Hippocampal formation (tissue), 2 donors: ENCODE data around the gene ADGRG1.

Source experiments
- DNase-seq, 2 donors: peaks; one replicate each; lab custom pipeline; 2025; lab: John Stamatoyannopoulos, UW

ADGRG1 gene

GRCh38 chr16:57606147-57606846 lies 22.1 kb upstream of the ADGRG1 start:
- DNase-seq: no peak

GRCh38 chr16:57606847-57607501 lies 21.5 kb upstream of the ADGRG1 start:
- DNase-seq: no peak

DNA sequence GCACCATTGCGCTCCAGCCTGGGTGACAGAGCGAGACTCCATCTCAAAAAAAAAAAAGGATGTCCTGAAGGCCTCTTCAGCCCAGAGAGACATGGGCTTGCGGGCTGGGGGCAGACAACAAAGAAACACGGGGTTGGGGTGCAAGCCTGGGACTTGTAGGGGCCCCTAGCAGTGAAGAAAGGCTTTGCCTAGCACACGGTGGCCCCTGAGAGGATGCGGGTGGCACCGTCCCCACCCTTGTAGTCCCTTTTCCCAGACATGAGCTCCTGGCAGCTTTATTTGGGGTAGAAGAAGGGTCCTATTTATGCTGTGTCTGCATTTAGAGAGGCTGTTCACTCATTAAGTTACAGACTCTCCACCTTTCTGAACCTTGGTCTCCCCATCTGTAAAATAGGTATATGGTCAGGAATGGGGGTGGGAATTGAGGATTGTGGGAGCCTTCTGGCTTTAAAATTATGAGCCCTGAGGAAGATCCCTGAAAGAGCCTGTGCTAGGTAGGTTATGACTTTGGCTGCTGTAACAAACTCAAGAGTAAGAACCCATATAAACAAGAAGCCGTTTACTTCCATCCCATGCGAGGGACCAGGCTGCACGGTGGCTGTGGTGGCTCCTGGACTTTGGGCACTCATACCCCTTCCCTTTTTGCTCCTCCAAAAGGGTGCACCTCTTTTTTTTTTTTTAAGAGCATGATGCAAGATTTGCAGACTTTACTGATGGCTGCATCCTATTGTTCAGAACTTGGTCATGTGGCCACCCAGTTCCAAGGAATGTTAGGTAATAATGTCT lies 20.6 kb upstream of the ADGRG1 start:
- DNase-seq: no peak

GRCh38 chr16:57608462-57609113 lies 19.8 kb upstream of the ADGRG1 start:
- DNase-seq: no peak

- peak; percentile 46 to 54 for DNase-seq
Measured at GRCh38 chr16:57609541-57610401, 18.7 kb upstream of the ADGRG1 start.

DNA sequence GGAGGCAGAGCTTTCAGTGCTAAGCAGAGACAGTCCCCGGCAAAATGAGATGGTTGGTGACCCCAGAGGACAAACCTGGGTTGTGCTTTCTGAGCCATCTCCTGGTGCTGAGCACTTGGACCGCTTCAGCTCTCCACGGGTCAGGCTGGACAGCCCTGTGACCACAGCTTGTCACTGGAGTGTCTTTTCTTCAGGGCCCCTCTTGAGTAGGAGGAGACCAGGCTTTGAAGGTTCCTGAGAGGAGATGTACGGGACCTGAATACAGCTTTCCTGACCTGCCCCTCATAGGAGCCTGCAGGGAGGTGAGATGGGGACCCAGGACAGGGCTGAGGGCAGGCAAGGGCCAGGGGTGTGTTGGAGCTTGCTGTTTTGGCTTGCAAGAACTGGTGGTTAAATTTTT lies 17.8 kb upstream of the ADGRG1 start:
- DNase-seq: no peak

DNA sequence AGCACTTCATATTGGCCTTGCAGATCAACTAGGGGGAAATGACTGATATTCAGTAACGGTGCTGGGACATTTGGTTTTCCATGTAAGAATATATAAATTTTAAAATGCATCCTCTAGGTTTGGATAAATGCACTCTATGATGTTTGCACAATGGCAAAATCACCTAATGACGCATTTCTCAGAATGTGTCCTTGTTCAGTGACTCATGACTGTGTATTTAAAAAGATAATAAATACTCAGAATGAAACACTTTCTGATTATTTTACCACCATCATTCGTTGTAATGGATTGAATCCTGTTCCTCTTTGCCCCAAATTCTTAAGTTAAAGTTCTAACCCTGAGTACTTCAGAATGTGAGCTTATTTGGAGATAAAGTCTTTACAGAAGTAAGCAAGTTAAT lies 17.2 kb upstream of the ADGRG1 start:
- no peak for DNase-seq

DNA sequence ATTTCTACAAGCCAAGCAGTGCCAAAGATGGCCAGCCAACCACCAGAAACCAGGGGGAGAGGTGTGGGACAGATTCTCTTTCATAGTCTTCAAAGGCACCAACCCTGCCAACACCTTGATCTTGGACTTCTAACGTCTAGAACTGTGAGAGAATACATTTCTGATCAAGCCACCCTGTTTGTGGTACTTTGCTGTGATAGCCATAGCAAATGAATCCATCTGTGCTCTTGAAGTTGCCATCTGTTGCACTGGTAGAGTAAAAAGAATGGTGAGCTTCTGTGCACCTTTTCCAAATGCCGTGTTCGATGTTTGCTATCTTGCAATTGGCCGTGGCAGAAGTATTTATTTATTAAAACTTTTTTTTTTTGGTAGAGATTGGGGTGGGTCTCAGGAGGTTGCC lies 16.7 kb upstream of the ADGRG1 start:
- DNase-seq: no peak

- no peak for DNase-seq
Measured at GRCh38 chr16:57612494-57612893, 15.9 kb upstream of the ADGRG1 start.

GRCh38 chr16:57613514-57613913 lies 14.9 kb upstream of the ADGRG1 start:
- no peak for DNase-seq

DNA sequence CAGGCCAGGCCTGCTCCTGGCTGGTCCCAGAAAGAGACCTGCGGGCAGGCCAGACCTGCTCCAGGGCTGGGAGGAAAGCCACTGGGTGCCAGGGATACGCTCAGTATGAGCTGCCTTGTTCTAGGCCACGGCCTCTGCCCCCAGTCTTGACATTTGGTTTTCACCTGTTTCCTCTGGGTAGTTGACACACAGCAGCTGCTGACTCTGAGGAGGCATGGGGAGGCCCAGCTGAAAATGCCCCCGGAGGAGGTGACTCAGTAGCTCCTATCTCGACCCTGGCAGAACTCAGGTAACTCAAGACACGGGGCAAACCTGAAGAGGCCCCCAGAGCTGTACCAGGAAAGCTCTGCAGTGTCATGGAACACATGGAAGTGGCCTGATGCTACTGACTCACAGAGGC lies 13.9 kb upstream of the ADGRG1 start:
- DNase-seq: no peak

- no peak for DNase-seq
Measured at GRCh38 chr16:57614944-57615343, 13.5 kb upstream of the ADGRG1 start.

DNA sequence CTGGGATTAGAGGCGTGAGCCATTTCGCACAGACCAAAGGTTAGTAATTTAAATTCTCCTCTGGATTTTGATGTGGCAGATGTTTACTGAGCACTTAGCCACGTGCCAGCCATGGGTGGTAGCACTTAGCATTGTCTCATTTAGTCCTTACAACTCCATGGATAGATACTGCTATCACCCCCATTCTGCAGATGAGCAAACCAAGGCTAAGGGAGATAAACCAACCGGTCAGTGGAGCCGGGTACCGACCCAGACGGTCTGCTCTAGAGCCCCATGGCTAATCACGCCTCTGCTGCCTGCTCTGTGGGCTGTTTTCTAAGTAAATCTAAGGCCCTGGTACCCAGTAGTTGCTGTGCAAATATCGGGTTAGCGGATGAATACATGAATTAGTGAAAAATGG lies 12.6 kb upstream of the ADGRG1 start:
- DNase-seq: no peak

DNA sequence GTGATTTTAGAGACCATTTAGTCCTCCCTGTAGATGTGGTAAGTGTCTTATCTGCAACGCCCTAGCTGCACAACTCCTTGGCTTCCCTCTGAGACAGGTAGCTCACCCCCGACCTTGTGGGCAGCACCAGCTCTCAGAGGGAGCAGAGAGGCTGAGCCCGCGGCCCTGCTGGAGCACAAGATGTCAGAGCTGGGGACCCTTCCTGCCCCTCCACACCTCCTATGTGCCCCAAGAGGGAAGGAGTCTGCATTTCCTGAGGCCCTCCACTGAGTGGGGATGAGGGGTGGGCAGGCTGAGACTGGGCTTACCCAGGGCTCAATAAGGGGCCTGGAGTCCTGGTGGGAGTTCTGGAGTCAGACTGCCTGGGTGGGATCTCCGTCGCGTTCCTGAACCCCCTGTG lies 12.2 kb upstream of the ADGRG1 start:
- DNase-seq: no peak

- DNase-seq: no peak
Measured at GRCh38 chr16:57616876-57617275, 11.6 kb upstream of the ADGRG1 start.

DNA sequence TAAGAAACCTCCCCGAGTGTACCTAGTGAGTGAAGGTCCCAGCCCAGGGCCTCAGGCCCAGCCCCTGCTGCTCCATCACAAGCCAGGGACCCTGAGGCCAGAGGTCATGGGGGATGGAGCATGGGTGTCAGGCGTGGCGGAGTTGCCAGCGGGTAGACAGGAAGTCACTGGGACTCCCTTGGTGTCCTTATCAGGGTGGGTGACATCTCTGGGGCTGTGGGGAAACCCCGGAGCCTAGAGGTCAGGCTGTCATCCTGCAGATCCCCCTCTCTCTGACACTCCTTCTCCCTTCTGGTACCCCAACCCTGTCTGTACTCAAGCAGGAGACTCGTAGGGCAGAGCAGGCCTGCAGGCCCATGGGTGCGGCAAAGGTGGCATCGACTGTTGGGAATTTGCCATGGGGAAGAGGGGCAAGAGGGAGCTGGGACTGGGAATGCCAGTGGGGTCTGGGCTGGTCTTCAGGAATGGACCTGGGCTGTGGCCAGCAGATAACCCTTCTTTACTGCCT lies 10.8 kb upstream of the ADGRG1 start:
- DNase-seq: no peak

DNA sequence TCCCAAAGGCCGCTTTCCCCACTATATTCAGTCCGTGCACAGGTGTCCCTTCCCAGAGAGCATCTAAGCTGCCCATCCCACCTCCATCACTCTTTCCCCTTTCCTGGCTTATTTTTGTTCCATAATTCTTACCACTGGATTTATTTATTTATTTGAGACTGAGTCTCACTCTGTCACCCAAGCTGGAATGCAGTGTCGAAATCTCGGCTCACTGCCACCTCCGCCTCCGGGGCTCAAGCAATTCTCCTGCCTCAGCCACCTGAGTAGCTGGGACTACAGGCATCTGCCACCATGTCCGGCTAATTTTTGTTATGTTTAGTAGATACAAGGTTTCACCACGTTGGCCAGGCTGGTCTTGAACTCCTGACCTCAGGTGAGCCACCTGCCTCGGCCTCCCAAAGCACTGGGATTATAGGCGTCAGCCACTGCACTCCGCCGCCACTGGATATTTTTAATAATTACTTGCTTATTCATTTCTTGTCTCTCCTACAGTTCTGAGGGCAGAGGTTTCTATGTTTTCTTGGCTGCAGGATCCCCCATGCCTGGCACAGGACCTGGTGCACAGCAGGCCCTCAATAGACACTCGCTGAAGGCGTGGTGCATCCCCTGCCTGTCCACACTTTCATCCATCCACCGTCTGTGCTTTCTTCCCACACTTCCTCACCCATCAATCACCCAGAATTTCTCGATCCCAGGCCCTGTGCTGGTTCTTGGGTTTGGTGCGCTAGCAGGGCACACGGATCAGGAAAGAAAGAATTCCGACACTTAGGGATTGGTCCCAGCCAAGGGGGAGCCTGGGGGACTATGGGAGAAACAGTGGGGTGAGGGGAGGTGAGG lies 9.9 kb upstream of the ADGRG1 start:
- no peak for DNase-seq

DNA sequence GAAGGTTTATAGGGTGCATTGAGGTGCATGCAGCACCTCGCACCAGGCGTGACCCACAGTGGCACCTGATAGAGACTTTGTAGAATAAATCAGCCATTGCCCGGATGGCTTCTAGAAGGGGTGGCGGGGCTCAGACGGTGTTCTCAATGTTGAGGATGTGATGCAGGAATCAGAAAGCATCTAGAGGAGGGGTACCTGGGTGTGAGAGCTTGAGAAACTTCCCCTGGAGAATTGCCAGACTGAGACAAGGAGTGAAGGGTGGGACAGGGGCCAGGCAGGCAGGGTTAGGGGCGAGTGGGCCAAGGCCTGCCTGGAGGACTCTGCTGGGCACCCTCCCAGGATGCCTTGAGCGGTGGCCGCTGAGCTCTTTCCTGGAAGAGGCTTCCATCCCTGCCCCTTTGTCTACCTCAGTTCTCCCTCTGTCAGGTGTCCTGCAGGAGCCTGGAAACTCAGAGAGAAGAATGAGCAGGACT lies 9.3 kb upstream of the ADGRG1 start:
- no peak for DNase-seq

DNA sequence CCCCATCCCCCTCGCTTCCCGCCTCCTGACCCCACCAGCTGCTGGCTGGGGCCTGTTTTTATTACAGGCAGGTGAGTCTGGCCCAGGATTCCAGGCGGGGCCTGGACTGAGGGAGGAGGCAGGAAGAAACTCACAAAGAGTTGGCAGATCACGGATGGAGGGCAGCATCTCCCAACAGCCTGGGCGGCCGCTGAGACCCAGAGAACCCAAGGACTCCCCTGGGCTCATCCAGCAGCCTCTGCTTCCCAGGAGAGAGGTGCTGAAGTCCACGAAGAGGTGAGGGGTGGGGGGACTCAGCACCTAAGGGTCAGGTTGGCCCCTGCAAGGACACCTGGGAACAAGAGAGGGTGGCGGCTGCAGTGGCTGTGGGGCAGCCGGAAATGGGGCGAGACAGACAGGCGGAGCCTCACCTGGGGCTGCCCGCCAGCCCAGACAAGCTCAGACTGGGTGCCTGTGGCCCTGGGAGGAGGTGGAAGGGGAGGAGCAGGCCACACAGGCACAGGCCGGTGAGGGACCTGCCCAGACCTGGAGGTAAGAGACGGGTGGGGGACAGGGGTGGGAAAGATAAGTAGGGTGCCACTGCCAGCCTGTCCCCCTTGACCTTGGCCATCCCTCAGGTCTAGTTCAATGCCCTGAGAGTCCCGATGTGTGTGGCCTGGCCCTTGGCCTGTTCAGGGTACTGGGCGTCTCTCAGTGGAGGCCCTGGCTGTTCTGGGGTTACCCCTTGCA lies 8.7 kb upstream of the ADGRG1 start:
- DNase-seq: no peak
